Tibial nerve (tissue), 4 donors: ENCODE data around the gene PFKFB1. TPM values are rescaled to one million over a fixed set of nuclear protein-coding genes. Genes with fewer than 3 reads are reported as not detected.
A peak's percentile ranks its signal among the peaks of the same experiment; 100 is the strongest.

Experiments used
- DNase-seq, 2 donors: peaks; one replicate each; pipeline ENCODE4 v3.0.0-alpha.2; 2019; ENCODE audit warnings: low spot score in 2 of 2
- H3K27ac ChIP-seq, 4 donors: fragments of 200-600 bp; sonication (generic) in 3 of 4; one replicate each; pipeline ENCODE4 v1.5.1; 2017 to 2019; ENCODE audit warnings: mild to moderate bottlenecking in 1 of 4
- H3K27me3 ChIP-seq, 2 donors: fragments of 200-600 bp; sonication (generic) in 1 of 2; one replicate each; pipeline versions ENCODE4 v1.5.1 to v1.6.0; 2017 to 2019
- H3K36me3 ChIP-seq, 3 donors: fragments of 200-600 bp; sonication (generic); one replicate each; pipeline ENCODE4 v1.5.1; 2018 to 2019
- H3K4me1 ChIP-seq, 4 donors: fragments of 200-600 bp; sonication (generic) in 3 of 4; one replicate each; pipeline ENCODE4 v1.5.1; 2017 to 2019
- H3K4me3 ChIP-seq, 4 donors: fragments of 200-600 bp; sonication (generic) in 3 of 4; one replicate each; pipeline ENCODE4 v1.5.1; 2017 to 2019; ENCODE audit warnings: mild to moderate bottlenecking in 1 of 4, moderate library complexity in 1 of 4
- H3K9me3 ChIP-seq, 4 donors: fragments of 200-600 bp; sonication (generic) in 3 of 4; one replicate each; pipeline ENCODE4 v1.5.1; 2017 to 2019
- EP300 ChIP-seq, 2 donors: sonication (generic); formaldehyde crosslinking; IDR thresholded peaks; one replicate each; pipeline ENCODE4 v1.6.1; 2017; ENCODE audit warnings: antibody characterized with exemption in 2 of 2, mild to moderate bottlenecking in 1 of 2
- POLR2A ChIP-seq, 2 donors: fragments of 450-650 bp; IDR thresholded peaks; one replicate each; pipeline ENCODE4 v1.6.1; 2017; ENCODE audit warnings: antibody characterized with exemption in 2 of 2, mild to moderate bottlenecking in 2 of 2, moderate library complexity in 2 of 2
- WGBS, 2 donors: methylation state at CpG; one replicate each; pipeline ENCODE4 v1.1.5; 2018; 5-methylcytosine and 5-hydroxymethylcytosine counted together
- total RNA-seq, 4 donors: library from RNA; depleted of rRNA; stranded (reverse); fragments of >200 nt; gene quantifications; one replicate each; pipeline ENCODE4 v1.1.0, GENCODE V29; 2016
- TF ChIP-seq, protein P1 (sequence below), 5 experiments: fragments of 200-600 bp in 3 of 5; fragments of 450-650 bp in 2 of 5; sonication (generic) in 3 of 5; IDR thresholded peaks; one replicate each; pipeline ENCODE4 v1.5.1; 2016 to 2019; ENCODE audit warnings: antibody characterized with exemption in 5 of 5, mild to moderate bottlenecking in 3 of 5, moderate library complexity in 2 of 5

The PFKFB1 gene
- total RNA-seq, 4 donors from 2014 or later: 1.8 to 9.2 (median 3.7) TPM

DNA sequence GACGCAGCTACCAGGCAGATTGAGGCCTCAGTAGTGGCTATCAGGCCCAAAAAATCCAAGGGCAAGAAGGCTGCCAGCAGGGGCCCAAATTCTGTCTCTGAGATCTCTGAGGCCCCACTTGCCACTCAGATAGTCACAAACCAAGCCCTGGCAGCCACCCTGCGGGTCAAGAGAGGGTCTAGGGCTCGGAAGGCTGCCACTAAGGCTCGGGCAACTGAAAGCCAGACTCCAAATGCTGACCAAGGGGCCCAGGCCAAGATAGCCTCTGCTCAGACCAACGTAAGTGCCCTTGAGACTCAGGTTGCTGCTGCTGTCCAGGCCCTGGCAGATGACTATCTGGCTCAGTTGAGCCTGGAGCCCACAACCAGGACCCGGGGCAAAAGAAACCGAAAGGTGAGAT, 70.6 kb downstream of the PFKFB1 start:
- WGBS, 2 donors: 77 to 94% methylated on average over 7 of the region's 7 CpGs
- TF ChIP-seq EP300 (IDR thresholded peaks at IDR 0.05) (no peak), POLR2A (IDR thresholded peaks at IDR 0.05) (no peak)
- TF ChIP-seq, protein P1, sequence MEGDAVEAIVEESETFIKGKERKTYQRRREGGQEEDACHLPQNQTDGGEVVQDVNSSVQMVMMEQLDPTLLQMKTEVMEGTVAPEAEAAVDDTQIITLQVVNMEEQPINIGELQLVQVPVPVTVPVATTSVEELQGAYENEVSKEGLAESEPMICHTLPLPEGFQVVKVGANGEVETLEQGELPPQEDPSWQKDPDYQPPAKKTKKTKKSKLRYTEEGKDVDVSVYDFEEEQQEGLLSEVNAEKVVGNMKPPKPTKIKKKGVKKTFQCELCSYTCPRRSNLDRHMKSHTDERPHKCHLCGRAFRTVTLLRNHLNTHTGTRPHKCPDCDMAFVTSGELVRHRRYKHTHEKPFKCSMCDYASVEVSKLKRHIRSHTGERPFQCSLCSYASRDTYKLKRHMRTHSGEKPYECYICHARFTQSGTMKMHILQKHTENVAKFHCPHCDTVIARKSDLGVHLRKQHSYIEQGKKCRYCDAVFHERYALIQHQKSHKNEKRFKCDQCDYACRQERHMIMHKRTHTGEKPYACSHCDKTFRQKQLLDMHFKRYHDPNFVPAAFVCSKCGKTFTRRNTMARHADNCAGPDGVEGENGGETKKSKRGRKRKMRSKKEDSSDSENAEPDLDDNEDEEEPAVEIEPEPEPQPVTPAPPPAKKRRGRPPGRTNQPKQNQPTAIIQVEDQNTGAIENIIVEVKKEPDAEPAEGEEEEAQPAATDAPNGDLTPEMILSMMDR (IDR thresholded peaks at IDR 0.05): no peak
- DNase-seq: no peak
- Histone ChIP-seq H3K4me3 (no peak overlapping the region), H3K9me3 (no peaks in the 10 kb centered on the region), H3K4me1 (peaks cover 0 to 4% (median 0%) of the 10 kb centered on the region in 4 donors), H3K27ac (no peak overlapping the region), H3K36me3 (peaks cover 0 to 22% (median 0%) of the 10 kb centered on the region in 3 donors), H3K27me3 (no peaks in the 10 kb centered on the region)

DNA sequence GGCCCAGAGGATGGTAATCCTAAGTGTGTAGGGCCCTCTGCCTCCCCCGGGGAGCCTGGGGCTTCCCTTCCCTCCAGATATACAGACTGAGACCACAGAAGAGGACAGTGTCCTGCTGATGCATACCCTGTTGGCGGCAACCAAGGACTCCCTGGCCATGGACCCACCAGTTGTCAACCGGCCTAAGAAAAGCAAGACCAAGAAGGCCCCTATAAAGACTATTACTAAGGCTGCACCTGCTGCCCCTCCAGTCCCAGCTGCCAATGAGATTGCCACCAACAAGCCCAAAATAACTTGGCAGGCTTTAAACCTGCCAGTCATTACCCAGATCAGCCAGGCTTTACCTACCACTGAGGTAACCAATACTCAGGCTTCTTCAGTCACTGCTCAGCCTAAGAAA, 71.4 kb downstream of the PFKFB1 start:
- H3K27me3 ChIP-seq: no peaks in the 10 kb centered on the region
- 86% methylated on average over 1 to 3 of the region's 3 CpGs for WGBS, 2 donors
- TF ChIP-seq POLR2A (IDR thresholded peaks at IDR 0.05) (no peak), EP300 (IDR thresholded peaks at IDR 0.05) (no peak)
- TF ChIP-seq, protein P1 (IDR thresholded peaks at IDR 0.05): no peak
- no peaks in the 10 kb centered on the region for H3K9me3 ChIP-seq
- peaks cover 0 to 4% (median 0%) of the 10 kb centered on the region in 4 donors for H3K4me1 ChIP-seq
- no peak for DNase-seq
- peaks cover 0 to 14% (median 0%) of the 10 kb centered on the region in 3 donors for H3K36me3 ChIP-seq
- no peak overlapping the region for H3K27ac ChIP-seq
- no peak overlapping the region for H3K4me3 ChIP-seq

DNA sequence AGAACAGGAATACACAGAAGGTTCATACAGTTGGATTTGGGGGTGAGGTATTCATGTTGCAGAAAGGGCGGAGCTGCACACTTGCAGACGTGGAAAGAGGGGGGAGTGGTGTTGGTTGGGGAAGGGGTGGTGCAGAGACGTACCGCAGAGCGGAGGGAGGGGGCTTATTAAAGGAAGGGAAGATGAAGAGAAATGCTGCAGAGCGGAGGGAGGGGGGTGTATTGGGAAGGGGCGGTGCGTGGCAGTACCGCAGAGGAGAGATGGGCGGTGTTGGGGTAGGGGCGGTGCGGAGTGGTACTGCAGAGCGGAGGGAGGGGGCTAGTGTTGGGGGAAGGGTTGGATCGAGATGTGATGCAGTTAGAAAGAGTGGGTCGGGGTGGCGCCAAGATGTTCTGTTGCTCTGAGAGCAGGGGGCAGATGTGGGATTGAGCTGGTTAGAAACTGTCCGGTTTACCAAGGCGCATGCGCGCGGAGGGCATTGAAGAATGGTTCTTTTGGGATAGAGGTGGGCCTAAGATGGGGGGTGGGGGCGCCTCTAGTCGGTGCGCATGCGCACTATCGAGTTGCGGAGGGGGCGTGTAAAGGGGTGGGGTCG, 72.5 kb downstream of the PFKFB1 start:
- DNase-seq: peak; percentile 29 to 31
- WGBS, 2 donors: 2 to 38% methylated on average over 21 to 29 of the region's 29 CpGs
- Histone ChIP-seq H3K4me3 (peak overlapping the region; percentile 25 to 62 (median 45)), H3K27me3 (no peaks in the 10 kb centered on the region), H3K36me3 (peaks cover 0 to 5% (median 0%) of the 10 kb centered on the region in 3 donors), H3K27ac (peak overlapping the region in 3 of 4 donors; percentile 18 to 74 (median 19)), H3K9me3 (no peaks in the 10 kb centered on the region), H3K4me1 (peaks cover 0 to 4% (median 0%) of the 10 kb centered on the region in 4 donors)
- peak in 1 of 2 donors; percentile 12 for TF ChIP-seq EP300 (IDR thresholded peaks at IDR 0.05)
- TF ChIP-seq, protein P1 (IDR thresholded peaks at IDR 0.05): no peak

DNA sequence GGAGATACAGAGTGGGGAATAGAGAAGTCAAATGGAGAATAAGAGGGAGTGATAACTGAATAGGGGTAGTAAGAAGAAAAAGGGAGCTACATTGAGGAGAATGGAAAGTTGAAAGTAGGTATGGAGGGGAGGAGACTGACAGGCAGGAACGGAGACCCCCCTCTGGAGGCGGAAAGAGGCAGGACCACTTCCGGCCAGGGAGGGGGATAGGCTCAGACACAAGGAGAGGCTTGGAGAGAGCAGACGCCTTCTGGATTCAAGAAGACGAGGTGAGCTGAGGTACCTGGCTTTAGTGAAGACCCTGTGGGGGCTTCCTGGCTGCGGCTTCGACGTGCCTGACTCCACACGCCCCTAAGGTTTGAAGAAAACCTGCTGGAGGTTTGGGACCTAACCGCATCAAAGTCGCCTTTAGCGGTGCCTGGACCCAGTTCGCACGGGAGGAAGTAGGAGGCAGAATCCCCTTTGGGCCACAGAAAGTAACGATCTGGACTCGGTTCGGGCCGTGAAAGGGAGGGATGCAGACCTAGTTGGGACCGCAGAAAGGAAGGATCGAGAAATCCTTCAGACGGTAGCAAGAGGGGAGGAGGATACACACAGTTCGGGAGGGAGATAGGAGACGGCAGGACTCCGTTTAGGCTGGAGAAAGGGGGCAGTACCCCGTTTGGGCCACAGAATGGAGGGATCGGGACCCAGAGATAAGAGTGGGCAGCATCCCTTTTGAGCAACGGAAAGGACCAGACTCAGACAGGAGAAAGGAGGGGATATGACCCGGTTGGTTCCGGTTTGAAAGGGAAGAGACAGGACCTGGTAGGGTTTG, 73.2 kb downstream of the PFKFB1 start, which contains the start of gene TRO:
Gene TRO (plus strand): TSS at position 215 of the 817 bp plus-strand sequence. CDS start 1,423 bp downstream, outside the sequence.
- H3K4me3 ChIP-seq: peak within 1 kb of the TSS; percentile 25 to 62 (median 45)
- WGBS, 2 donors: 0 to 33% methylated on average over 29 of the region's 29 CpGs
- H3K27ac ChIP-seq: peak within 1 kb of the TSS; percentile 8 to 74 (median 18)
- H3K4me1 ChIP-seq: peaks cover 0 to 4% (median 0%) of the 10 kb centered on the region in 4 donors
- no peaks in the 10 kb centered on the region for H3K9me3 ChIP-seq
- no peaks in the 10 kb centered on the region for H3K27me3 ChIP-seq
- DNase-seq: no peak
- TF ChIP-seq EP300 (IDR thresholded peaks at IDR 0.05): no peak
- H3K36me3 ChIP-seq: no peaks in the 10 kb centered on the region

DNA sequence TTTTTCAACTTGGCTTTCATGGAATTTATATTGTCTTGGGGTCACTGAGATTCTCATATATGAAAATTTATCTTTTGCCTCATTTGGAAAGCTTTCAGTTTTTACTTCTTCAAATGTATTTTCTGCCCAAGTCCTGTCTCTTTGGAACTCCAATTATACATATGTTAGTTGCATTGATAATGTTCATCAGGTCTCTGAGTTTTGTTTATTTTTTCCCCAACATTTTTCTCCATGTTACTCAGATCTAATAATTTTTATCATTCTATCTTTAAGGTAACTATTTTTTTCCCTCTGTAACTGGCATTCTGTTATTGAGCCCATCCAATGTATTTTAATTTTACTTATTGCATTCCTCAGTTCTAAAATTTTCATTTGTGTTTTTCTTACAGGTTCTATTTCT, 84.0 kb downstream of the PFKFB1 start:
- Histone ChIP-seq H3K36me3 (no peaks in the 10 kb centered on the region), H3K27me3 (no peaks in the 10 kb centered on the region), H3K9me3 (peaks cover 0 to 8% (median 3%) of the 10 kb centered on the region in 4 donors), H3K4me3 (no peak overlapping the region), H3K27ac (no peak overlapping the region), H3K4me1 (no peaks in the 10 kb centered on the region)
- TF ChIP-seq, protein P1 (IDR thresholded peaks at IDR 0.05): no peak
- no peak for TF ChIP-seq EP300 (IDR thresholded peaks at IDR 0.05)
- TF ChIP-seq POLR2A (IDR thresholded peaks at IDR 0.05): no peak
- DNase-seq: no peak
